HG03103 (cell line): ENCODE measurements around the gene KIF2A.
A peak's percentile ranks its signal among the peaks of the same experiment; 100 is the strongest.

Experiments
- ATAC-seq: cut with Tn5 transposase; IDR thresholded peaks from one replicate; pipeline ENCODE4 v1.9.1; 2021; ENCODE audit warnings: low read depth; ENCODE audit not compliant: unreplicated experiment

Gene KIF2A

DNA sequence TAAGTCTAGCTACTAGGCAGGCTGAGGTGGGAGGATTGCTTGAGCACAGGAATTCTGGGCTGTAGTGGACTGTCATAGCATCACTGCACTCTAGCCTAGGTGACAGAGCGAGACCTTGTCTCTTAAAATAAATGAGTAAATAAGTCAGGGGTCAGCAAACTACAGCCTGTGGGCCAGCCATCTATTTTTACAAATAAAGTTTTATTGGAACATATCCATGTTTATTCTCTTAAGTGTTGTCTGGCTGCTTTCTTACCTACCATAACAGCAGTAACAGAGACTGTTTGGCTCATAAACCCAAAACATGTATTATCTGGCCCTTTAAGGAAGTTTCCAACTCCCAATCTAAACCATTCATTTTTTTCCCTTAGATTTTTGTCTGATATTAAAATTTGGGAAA lies 68.1 kb downstream of the KIF2A start:
- ATAC-seq: no peak

DNA sequence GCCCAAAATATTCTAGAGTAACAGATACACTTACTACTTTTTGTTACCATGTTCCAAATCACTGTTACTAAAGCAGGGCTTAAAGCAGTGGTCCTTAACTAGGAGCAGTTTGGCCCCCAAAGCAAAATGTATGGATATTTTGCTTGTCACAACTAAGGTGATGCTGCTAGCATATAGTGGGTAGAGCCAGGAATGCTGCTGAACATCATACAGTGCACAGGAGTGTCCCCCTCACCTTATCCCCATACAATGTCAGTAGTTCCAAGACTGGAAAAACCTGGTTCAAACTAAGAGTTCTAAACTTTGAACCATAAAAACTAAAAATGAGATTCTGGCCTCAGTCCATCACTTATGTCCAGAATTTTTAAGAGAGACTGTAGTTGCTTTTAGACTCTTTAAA lies 69.6 kb downstream of the KIF2A start:
- ATAC-seq: no peak

DNA sequence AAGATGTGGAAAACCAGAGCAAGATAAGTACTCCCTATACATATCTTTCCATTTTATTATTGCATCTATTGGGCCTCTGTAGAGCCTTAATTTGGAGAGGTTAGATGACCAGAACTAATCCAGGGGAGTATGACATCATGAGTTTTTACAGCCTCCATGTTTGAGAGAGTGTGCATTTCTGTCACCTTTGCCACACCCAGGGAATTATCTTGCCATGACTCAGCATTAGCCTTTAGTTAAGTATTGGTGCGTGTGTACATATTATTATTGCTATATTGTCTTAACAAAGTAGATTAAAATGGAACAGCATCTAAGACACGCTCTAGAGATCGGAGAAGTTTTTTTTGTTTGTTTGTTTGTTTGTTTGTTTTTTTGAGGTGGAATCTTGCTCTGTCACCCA lies 70.1 kb downstream of the KIF2A start:
- ATAC-seq: no peak

DNA sequence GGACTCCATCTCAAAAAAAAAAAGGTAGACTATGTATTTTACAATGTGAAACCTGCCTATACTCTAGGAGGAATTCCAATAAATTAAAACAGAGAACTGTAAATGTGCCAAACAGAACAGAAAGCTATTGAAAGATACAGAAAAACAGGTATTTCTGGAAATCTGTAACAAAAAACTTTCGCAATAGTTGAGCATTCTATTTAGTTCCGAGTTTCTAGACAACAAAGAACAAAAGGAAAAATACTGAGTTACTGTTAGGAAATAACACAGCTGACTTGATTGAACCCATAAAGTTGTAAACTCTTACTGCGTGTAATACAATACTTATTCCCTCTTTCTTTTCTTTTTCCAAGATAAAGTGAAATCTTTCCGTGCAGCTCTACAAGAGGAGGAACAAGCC lies 79.1 kb downstream of the KIF2A start:
- no peak for ATAC-seq

DNA sequence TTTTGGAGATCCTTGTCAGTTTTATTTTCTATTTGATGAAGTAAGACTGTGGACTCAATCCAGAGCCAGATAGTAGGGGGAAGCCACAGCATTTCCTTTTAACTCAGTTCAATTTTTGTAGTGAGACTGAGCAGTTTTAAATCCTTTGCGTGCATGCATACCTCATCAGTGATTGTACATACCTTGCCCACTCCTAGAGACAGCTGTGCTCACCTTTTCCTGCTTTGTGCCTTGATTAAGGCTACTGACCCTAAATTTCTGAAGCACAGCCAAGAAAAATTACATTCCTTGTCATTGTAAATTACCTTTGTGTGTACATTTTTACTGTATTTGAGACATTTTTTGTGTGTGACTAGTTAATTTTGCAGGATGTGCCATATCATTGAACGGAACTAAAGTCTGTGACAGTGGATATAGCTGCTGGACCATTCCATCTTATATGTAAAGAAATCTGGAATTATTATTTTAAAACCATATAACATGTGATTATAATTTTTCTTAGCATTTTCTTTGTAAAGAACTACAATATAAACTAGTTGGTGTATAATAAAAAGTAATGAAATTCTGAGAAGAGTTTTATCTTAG lies 79.9 kb downstream of the KIF2A start:
- ATAC-seq: no peak

DNA sequence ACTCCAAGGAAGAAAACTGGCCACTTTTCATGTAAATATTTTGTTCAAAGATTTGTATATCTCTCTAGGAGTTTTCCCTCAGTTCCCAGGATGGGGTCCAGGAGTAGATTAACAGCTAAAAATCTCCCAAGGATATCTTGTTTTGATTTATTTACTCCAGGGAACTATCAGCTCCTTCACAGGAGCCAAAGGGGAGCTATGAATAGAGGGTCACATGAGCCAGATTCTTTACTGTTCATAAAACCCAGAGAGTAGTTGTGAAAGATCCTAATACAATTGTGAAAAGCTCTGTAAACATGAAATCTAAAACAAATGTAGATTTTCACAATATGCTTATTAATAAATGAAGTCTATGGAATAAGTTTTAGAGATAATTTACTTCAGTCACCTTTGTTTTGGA lies 80.8 kb downstream of the KIF2A start:
- no peak for ATAC-seq

DNA sequence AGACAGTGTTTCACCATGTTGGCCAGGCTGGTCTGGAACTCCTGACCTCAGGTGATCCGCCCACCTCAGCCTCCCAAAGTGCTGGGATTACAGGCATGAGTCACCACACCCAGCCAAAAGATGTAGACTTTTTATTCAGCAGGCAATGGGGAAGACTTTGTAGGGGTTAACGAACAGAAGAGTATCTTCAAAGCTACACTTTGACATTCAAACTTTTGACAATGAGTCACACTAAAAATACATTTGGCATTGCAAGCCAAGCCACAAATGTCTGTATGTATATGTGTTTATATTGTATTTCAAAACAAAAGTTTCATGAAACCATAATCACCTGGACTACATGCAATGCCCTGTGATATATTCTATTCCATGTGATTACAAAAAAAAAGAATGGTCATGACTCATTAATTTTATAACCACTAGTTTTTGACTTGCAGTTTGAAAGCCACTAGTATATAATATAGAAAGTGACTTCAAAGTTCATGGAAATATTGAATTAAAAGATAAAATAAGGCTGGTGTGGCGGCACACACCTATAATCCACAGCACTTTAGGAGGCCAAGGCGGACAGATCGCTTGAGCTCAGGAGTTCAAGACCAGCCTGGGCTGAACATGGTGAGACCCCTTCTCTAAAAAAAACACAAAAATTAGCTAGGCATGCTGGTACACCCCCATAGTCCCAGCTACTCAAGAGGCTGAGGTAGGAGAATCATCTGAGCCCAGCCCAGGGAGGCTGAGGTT lies 89.4 kb downstream of the KIF2A start:
- no peak for ATAC-seq

DNA sequence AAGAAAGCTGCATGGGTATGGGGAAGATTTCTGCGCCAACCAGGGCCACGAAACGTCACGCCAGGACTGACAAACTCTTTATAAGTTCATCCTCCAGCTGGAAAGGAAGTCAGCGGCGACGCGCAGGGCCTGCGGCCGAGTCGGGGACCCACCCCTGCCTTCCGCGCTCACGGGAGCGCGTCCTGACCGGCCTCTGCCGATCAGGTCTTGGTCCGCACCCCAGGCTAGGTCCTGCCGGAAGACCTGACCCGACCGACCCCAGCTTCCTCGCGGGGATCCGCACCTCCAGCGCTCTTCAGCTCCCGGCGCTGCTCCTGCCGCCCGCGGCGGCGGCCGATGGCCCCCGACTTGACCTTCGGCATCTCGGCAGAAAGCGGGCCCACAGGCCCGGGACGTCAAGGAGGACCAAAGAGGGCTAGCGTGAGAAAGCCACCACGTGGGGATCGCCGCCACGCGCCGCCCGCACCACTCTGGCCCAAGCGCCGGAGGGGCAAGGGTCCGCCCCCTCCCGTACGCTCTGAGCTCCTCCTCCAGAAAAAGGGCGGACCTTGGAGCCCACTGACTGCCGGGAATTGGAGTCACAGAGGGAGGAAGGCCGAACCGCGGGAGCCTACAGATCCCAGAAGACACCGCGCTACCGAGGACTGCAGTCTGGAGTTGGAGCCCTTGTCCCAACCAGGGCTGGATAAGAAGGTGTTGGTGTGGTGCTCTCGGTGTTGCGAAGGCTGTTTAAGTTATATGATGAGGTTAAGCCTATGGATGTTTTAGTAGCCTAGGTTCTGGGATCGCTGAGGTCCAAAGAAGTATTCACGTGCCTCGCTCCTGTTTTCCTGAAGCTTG lies 97.6 kb downstream of the KIF2A start, which contains the start of gene DIMT1:
Gene DIMT1 (minus strand): TSS at position 495 of the 840 bp plus-strand sequence. CDS start 133 bp downstream, at position 362.
- ATAC-seq: peak; percentile 95

DNA sequence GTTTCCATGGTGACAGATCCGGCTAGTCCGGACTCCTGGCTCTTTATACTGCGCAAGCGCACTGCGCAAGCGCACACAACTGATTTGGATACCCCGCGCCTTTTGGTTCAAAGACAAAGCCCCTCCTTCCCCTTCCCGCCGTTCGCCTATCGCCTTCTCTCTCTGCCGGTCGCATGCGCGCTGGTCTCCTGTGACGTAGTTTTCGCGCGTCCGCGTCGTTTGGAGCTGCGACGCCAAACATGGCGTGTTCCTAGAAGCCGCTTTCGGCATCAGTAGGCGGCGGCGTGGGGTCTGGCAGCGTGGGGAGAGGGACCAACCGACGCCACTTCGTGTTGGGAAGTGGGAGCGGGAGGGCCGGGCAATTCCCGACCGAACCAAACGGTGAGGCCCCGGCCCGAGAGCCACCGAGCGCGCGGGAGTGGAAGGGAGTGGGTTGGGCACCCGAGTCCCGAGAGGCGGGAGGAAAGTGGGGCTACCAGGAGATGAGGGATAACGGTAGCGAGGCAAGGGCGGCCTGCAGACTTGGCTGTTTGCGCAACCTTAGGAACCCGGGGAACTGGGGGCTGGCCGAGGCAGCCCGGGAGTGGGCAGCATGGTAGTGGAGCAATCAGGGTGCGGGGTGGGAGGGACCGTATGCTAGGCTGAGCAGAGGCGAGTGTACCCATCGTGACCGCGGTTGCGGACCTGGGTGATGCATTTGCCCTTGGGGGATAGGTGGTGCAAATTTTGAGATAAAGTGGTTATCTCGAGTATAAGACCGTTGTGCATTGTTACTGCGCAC lies 106.7 kb downstream of the KIF2A start, which contains the start of gene IPO11:
Gene IPO11 (plus strand): TSS at position 215 of the 781 bp plus-strand sequence. CDS start 24,517 bp downstream, outside the sequence.
- ATAC-seq: peak; percentile 97

DNA sequence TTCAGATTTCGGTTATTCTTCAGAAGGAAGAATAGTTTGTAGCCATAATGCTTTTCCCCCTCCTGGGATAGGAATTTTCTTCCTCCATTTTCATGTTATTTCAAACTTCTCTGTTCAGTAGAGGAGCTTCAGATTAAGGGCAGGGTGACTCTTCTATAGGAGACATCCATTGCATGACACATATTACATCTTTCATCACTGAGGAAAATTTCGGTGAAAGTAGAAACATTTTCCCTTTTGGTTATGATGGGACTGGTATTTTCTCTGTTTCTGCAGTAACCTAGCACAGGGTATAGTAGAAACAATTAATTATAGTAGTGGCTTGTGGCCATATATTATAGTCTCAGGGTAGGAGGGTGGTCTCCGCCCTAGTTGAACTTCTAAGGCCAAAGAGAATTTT lies 107.7 kb downstream of the KIF2A start:
- ATAC-seq: no peak

DNA sequence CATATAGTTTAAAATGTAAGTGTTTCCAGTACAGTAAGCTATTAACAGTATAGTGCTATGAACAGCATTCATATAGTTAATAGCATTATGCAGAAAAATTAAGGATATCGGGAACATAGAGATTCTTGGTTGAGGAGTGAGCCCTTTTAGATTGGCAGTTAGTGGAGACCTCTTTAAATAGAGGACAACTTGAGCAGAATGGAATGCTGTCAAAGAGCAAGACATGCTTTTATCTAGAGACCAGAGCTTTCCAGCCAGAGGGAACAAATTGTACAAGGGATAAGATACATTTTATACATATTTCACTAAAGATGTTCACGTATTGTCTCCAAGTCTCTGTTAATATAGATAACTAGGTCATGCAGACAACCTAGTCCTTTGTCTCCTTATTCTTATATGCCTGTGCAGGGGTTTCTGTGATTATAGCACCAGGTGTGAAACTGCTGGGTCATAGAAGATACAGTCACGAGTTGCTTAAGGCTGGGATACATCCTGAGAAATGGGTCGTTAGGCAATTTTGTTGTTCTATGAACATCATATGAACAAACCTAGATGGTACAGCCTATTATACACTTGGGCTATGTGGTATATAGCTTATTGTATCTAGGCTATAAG lies 112.6 kb downstream of the KIF2A start:
- no peak for ATAC-seq

DNA sequence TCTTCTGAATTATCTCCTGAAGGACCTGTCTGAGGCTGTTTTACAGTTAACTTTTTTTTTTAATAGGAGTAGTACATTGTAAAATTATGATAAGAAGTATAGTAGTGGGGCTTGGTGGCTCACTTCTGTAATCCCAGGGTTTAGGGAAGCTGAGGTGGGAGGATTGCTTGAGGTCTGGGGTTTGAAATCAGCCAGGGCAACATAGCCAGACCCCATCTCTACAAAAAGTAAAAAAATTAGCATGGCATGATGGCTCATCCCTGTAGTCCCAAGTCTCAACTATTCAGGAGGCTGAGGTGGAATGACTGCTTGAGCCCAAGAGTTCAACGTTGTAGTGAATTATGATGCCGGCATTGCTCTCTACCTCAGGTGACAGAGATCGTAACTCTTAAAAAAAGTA lies 113.6 kb downstream of the KIF2A start:
- ATAC-seq: no peak

DNA sequence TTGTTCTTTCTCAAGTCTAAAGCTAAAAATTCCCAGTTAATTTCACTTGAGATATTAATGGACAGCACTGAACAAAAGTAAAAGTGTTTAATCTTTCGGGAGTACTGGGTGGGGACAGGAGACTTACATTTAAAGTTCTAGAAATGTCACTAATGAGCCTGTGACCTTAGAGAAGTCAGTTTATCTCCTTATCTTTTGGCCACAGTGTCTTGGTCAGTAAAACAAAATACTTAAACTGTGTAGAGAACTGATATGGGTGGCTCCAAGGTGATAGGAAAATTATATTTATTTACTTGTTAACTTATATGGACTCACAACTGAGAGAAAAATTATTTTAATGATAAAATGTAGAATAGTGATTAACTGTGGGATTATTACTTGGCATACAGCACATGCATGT lies 115.4 kb downstream of the KIF2A start:
- ATAC-seq: no peak

DNA sequence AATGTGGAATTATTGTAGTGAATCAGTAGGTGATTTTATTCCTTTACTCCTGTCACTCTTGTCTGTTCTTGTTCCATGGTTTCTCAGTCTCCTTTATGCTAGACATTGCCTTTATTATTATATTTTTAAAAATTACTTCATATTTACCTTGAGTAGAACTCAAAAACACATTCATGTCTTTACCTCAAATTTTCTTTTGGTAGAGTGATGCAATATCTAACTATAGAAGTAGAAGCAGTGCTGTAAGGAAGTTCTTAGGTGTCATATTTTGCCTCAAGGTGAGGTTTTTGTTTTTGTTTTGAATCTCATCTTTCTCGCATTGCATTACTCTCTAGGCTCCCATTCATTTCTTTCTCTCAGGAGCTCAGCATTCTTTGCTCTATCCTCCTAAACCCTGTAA lies 118.8 kb downstream of the KIF2A start:
- no peak for ATAC-seq

DNA sequence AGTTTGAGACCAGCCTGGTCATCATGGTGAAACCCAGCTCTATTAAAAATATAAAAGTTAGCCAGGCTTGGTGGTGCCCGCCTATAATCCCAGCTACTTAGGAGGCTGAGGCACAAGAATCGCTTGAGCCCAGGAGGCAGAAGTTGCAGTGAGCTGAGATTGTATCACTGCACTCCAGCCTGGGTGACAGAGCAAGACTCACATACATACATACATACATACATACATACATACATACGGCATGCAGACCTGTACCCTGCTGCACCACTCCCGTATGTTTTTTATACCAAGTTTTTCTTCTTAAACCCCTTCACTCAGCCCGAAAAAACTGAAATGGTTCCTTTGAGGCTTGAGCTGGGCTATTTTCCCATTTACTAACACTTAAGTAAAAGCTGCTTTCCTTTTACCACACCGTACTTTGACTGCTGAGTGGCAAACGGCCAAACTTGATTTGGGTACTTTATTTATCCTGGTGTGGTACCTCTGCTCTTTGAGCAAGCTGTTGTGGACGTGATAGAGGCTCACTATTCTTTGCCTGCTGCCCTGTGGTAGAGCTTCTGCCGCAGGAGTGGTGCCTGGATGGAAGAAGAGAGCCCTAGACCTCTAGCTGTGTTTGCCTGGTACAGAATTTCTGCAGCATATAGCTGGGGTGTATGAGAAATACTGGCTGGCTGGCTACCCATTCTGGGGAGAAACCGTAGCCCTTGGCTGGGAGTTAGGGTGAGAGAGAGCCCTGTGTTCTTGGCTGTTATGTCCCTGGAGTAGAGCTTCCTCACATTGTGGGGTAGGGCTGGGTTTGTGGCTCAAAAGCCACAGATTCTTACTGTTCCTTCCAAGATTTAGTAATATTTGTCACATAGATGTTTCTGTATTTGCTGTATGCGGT lies 126.0 kb downstream of the KIF2A start:
- ATAC-seq: no peak

DNA sequence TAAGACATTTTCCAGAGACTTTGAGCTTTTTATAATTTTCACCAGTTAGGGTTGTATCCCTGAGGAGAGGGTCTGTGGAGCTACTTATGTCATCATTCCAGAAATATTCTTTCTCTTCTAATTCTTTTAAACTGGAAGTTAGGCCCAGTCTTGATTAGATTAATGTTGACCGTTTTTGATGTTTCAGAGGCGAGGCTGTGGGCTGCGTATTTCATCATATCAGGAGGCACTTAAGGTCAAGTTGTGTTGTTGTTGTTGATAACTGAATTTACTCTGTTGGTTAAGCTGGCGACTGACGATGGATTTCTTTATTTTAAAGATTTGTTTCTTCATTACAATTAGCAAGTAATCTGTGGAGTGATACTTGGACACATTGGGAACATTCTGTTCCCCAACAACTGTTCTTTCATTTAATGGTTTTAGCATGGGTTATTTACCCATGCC lies 126.6 kb downstream of the KIF2A start:
- ATAC-seq: no peak
